GM20000 (cell line): ENCODE data around the gene BEST1.
"Not testable (repeated sequence)": the region's sequence is repeated elsewhere in the genome, so short reads cannot be mapped to it uniquely, and the experiment has no call there.

ENCODE experiments used
- DNase-seq: peaks from one replicate; pipeline ENCODE4 v3.0.0; 2012; ENCODE audit warnings: low spot score
- TF ChIP-seq, protein P1 (sequence below): IDR thresholded peaks from 2 replicates; pipeline ENCODE4 v1.5.1; 2012; ENCODE audit warnings: mild to moderate bottlenecking, control low read depth; ENCODE audit errors: extremely low read depth, missing control alignments

Gene BEST1

DNA sequence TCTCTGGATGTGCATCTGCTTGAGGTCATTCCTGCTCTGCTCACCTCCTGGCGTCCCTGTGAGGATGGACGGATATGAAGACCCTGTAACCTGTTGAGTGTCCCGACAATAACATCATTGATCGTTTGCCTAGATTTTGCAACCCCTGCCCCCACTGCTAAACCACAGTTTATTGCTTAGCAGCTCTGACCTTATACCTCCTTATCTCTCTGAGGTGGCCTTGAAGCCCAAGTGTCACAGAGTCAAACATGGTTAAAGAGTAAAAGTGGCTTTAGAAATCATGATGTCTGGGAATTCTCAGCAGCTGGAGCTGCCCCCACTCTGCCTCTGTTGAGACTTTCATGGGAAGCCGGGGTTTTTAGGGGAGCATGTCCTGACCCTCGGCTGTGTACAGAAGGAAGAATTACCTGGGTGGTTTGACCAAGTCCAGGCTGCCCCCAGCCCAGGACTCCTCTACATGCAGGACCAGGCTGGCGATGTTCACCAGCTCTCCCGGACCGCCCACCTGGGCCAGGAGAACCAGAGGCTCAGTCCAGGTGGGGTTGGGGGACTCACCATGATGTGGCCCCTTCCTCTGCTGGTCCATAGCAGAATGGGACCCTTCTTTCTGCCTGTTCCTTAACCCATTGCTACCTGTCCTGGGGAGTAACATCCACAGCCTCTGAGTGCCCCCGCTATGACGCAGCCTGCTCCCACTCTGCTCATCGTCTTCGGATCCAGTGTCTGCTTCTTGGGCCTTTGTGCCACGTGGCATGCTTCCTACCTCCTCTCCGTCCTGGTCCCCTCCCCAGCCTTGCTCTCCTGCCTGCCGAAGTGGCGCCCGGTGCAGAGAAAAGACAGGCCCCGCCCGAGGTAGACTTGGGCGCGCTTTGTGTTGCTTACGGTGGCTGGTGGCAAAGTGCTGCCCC, 50.6 kb downstream of the BEST1 start:
- no peak for DNase-seq
- TF ChIP-seq, protein P1, sequence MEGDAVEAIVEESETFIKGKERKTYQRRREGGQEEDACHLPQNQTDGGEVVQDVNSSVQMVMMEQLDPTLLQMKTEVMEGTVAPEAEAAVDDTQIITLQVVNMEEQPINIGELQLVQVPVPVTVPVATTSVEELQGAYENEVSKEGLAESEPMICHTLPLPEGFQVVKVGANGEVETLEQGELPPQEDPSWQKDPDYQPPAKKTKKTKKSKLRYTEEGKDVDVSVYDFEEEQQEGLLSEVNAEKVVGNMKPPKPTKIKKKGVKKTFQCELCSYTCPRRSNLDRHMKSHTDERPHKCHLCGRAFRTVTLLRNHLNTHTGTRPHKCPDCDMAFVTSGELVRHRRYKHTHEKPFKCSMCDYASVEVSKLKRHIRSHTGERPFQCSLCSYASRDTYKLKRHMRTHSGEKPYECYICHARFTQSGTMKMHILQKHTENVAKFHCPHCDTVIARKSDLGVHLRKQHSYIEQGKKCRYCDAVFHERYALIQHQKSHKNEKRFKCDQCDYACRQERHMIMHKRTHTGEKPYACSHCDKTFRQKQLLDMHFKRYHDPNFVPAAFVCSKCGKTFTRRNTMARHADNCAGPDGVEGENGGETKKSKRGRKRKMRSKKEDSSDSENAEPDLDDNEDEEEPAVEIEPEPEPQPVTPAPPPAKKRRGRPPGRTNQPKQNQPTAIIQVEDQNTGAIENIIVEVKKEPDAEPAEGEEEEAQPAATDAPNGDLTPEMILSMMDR: no peak

DNA sequence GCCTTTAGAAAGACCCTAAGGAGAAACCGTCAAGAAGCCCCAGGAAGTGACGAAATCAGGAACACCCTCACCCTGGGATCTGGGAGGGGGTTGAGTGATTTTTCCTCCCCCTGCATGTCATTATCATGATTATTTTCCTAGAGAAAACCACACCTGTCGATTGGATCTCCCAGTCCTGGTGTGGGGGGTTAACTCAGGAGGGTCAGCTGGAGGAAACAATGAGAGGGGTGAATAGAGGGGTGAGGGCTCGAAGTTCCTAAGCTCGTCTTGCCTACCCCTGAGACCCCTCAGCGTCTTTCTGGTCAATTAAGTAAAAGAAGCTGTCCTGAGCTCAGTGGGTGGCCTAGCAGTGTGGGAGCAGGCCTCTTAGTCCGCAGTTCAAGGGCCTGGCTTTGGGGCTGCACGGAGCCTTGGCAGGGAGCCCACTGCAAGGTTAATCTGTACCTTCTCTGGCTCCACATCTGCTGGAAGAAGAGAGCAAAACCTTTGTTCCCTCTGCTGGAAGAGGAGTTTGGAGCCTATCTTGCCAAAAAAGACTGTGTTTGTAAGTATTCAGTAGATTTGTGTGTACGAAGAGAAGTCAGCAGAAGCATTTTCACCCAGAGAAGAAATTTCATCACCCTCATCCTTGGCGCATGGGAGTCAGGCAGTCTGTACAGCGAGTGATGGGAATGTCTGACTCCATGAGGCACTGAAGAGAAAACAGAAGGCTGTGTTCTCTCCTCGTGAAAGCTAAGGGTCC, 51.5 kb downstream of the BEST1 start:
- TF ChIP-seq, protein P1: no peak
- DNase-seq: no peak

DNA sequence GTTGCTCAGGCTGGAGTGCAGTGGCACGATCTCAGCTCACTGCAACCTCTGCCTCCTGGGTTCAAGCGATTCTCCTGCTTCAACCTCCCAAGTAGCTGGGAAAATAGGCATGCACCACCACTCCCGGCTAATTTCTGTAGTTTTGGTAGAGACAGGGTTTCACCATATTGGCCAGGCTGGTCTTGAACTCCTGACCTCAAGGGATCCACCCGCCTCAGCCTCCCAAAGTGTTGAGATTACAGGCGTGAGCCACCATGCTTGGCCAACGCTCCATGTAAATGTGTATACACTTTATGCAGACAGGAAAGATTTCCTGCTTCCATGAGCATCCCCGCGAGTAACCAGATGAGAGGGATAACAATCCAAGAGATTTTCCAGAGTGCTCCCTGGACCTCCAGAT, 52.1 kb downstream of the BEST1 start:
- not testable (repeated sequence) for DNase-seq

DNA sequence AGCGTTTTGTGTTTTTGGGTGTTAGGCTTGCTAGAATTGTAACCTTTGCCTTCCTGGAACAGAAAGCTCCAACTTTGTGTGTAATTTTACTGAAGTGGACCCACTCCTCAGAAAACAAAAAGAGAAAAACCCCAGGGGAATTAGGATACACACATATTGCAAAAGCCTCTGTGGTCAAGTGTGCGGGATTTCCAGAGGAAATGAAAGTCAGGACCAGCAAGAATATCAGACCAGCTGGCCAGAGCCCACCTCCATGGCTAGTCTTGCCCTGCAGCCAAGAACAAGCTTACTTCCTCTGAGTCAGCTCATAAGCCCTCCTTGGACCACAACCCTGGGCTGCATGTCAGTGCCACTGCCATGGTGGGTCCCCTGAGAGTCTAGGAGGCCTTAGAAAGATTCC, 54.3 kb downstream of the BEST1 start:
- peak; percentile 44 for DNase-seq

DNA sequence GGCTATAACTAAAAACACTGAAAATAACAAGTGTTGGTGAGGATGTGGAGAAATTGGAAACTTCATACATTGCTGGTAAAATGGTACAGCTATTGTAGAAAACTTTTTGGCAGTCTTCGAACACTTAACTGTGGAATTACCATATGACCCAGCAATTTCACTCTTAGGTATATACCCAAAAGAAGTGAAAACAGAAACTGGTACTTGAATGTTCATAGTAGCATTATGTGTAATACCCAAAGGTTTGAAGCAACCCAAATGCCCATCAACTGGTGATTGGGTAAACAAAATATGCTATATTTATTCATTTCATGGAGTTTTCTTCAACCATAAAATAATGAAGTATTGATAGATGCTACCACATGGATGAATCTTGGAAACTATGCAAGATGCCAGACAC, 58.0 kb downstream of the BEST1 start:
- TF ChIP-seq, protein P1: no peak
- DNase-seq: no peak

More for the DNA sequence above, 54.3 kb downstream of the BEST1 start:
- TF ChIP-seq, protein P1: no peak

DNA sequence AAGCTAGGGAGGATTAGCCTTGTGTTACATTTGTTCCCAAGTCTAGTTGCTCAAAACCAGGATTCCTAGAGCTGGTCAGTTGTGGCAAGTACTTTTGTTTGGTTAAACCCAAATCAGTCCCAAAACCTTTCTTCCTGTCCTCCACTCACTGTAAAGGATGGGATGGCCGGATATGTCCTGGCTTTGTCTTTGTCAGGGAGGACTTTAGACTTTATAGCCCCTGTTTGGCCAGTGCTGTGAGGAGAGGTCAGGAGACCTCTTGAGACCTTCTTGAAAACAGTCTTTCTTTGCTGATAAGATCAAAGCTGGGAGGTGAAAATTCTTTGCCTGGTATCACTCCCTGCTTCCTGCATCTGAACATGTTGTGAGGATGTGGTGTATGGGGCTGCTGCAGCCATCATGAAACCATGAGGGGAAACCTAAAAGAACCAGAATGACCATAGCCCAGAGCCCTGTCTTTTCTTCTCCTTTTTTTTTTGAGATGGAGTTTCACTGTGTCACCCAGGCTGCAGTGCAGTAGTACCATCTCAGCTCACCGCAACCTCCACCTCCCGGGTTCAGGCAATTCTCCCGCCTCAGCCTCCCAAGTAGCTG, 60.9 kb downstream of the BEST1 start:
- no peak for DNase-seq
- TF ChIP-seq, protein P1: no peak

DNA sequence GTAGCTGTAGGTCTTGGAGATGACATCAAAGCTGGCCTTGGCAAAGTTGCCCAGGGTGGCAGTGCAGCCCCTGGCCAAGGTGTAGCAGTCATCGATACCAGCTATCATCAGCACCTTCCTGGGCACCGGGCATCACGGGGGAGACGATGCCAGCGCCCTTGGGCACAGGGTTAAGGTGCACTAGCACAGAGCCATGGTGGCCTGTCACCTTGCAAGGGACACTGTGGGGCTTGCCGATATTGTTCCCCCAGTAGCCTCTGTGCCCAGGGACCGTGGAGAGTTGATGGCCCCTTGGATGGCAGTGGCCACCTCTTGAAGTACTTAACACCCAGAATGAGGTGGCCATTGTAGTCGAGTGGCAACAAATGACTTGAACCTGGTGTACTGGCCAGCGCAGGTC, 61.7 kb downstream of the BEST1 start:
- TF ChIP-seq, protein P1: no peak
- DNase-seq: no peak
